K562 (cell line): ENCODE data around the gene FAM107B. TPM values are rescaled to one million over a fixed set of nuclear protein-coding genes. Genes with fewer than 3 reads are reported as not detected.

Experiments
- ATAC-seq: fragments of 200-7000 bp; cut with Tn5 transposase; 3 replicates; pipeline ENCODE4 v1.9.1; 2020; ENCODE audit warnings: moderate library complexity
- BruUV-seq: library from RNA; stranded (reverse); fragments of 400-500 nt; replicated peaks from 2 replicates; lab custom pipeline; 2021; lab: Mats Ljungman, UMichigan
- CTCF ChIA-PET: fragments of 300-600 bp; formaldehyde crosslinking; extraction: SDS; loops from one replicate; lab custom pipeline; 2021; ENCODE audit warnings: low intra/inter-chr PET ratio; lab: Yijun Ruan, JAX
- POLR2A ChIA-PET: fragments of 300-600, 350-650 bp; sonication (Branson Sonifier 250); formaldehyde crosslinking; extraction: SDS; loops from one replicate; lab custom pipeline; 2021; ENCODE audit warnings: antibody characterized with exemption, inconsistent platforms; lab: Yijun Ruan, JAX
- DNase-seq, 4 experiments: peaks; one replicate each; pipeline versions ENCODE4 v3.0.0 to v3.0.0-alpha.2; 2011 to 2018; ENCODE audit warnings: low spot score in 3 of 4, mixed read lengths in 3 of 4; ENCODE audit errors: extremely low read depth in 1 of 4
- FAIRE-seq: peaks from 2 replicates; lab custom pipeline; 2011; peaks lifted over from hg19 to GRCh38; lab: Jason Lieb, UNC
- H2AFZ ChIP-seq: 2 replicates; pipeline ENCODE4 v1.6.0; 2011; ENCODE audit warnings: low read depth, low read length, control low read depth, inconsistent platforms
- H3K27ac ChIP-seq: fragments of 200-600 bp; 3 replicates; pipeline ENCODE4 v1.8.0; 2011; ENCODE audit warnings: low read depth, mild to moderate bottlenecking, control low read depth, inconsistent platforms, low read length, moderate library complexity, mixed read lengths; ENCODE audit errors: extremely low read depth
- H3K27me3 ChIP-seq, 2 experiments: fragments of 300-600 bp in 1 of 2; 2 replicates in 1 of 2; 3 replicates in 1 of 2; pipeline versions ENCODE4 v1.6.0 to v1.8.0; 2011; ENCODE audit warnings: inconsistent platforms in 2 of 2, low read length in 2 of 2, mild to moderate bottlenecking in 1 of 2, mixed read lengths in 1 of 2, moderate library complexity in 1 of 2; ENCODE audit not compliant: control insufficient read depth in 2 of 2, insufficient read depth in 2 of 2
- H3K36me3 ChIP-seq: fragments of 300-600 bp; 3 replicates; pipeline ENCODE4 v1.8.0; 2011; ENCODE audit warnings: mild to moderate bottlenecking, low read length, inconsistent platforms; ENCODE audit not compliant: control insufficient read depth, insufficient read depth
- H3K4me1 ChIP-seq, 2 experiments: fragments of 200-600 bp in 1 of 2; replicated peaks in 1 of 2; 2 replicates in 1 of 2; 3 replicates in 1 of 2; pipeline versions ENCODE4 v1.5.1 to v1.8.0; 2011; ENCODE audit warnings: inconsistent platforms in 2 of 2, low read length in 2 of 2, mild to moderate bottlenecking in 1 of 2, mixed read lengths in 1 of 2, moderate library complexity in 1 of 2; ENCODE audit not compliant: control insufficient read depth in 2 of 2, insufficient read depth in 2 of 2
- H3K4me2 ChIP-seq: 2 replicates; pipeline ENCODE4 v1.6.1; 2011; ENCODE audit warnings: low read length, control low read depth, inconsistent platforms, mixed read lengths; ENCODE audit not compliant: insufficient read depth
- H3K4me3 ChIP-seq: fragments of 200-600 bp; sonication (generic), shearing (Covaris generic); 2 replicates; pipeline ENCODE4 v1.5.1; 2016; ENCODE audit warnings: control low read depth, inconsistent platforms
- H3K79me2 ChIP-seq: fragments of 200-600 bp; 3 replicates; pipeline ENCODE4 v1.8.0; 2011; ENCODE audit warnings: low read length, inconsistent platforms; ENCODE audit not compliant: control insufficient read depth, insufficient read depth
- H3K9ac ChIP-seq, 2 experiments: 2 replicates each; pipeline versions ENCODE4 v1.6.0 to v1.6.1; 2011; ENCODE audit warnings: low read depth in 2 of 2, low read length in 2 of 2, control low read depth in 1 of 2, inconsistent platforms in 1 of 2, mild to moderate bottlenecking in 1 of 2, mixed read lengths in 1 of 2; ENCODE audit not compliant: insufficient read depth in 1 of 2
- H3K9me1 ChIP-seq: one replicate; pipeline ENCODE4 v1.6.0; 2011; ENCODE audit warnings: inconsistent platforms, mild to moderate bottlenecking, low read length, moderate library complexity; ENCODE audit not compliant: control insufficient read depth, insufficient read depth
- H3K9me3 ChIP-seq: replicated peaks from 2 replicates; pipeline ENCODE4 v1.5.1; 2011; ENCODE audit warnings: low read depth, low read length, inconsistent platforms; ENCODE audit not compliant: control insufficient read depth, insufficient read depth
- H4K20me1 ChIP-seq: replicated peaks from 2 replicates; pipeline ENCODE4 v1.6.1; 2011; ENCODE audit warnings: low read length, inconsistent platforms, mixed read lengths; ENCODE audit not compliant: control insufficient read depth, insufficient read depth
- CHCHD3 ChIP-seq: fragments of 250-450 bp; sonication (Bioruptor Pico); IDR thresholded peaks from 2 replicates; pipeline ENCODE4 v2.1.2; 2022; ENCODE audit warnings: mild to moderate bottlenecking
- HMG20B ChIP-seq: fragments of 250-450 bp; sonication (Bioruptor Pico); IDR thresholded peaks from 2 replicates; pipeline ENCODE4 v1.5.0; 2021; ENCODE audit warnings: mild to moderate bottlenecking
- NEUROD1 ChIP-seq: fragments of 150-350 bp; IDR thresholded peaks from 2 replicates; pipeline ENCODE4 v1.6.1; 2014; ENCODE audit warnings: borderline replicate concordance, low read length, low read depth; ENCODE audit not compliant: partially characterized antibody
- POLR2G ChIP-seq: fragments of 200-400 bp; formaldehyde crosslinking; IDR thresholded peaks from 2 replicates; pipeline ENCODE4 v1.6.1; 2017; ENCODE audit warnings: low read depth, mild to moderate bottlenecking, antibody characterized with exemption, low read length, moderate library complexity
- RAD51 ChIP-seq: fragments of 450-650 bp; IDR thresholded peaks from 2 replicates; pipeline ENCODE4 v1.7.1; 2016; ENCODE audit warnings: low read depth, mild to moderate bottlenecking, borderline replicate concordance
- TEAD2 ChIP-seq: fragments of 450-650 bp; IDR thresholded peaks from 2 replicates; pipeline ENCODE4 v1.6.1; 2016; ENCODE audit warnings: missing genetic modification characterization, control low read depth, missing compliant biosample characterization
- WGBS: fragments of 100-300 bp; shearing (Covaris generic); methylation state at CpG from one replicate; pipeline ENCODE4 v1.1.6; 2016; ENCODE audit warnings: low coverage, mixed read lengths; ENCODE audit not compliant: insufficient coverage; ENCODE audit errors: missing lambda C conversion rate; 5-methylcytosine and 5-hydroxymethylcytosine counted together
- in situ Hi-C: fragments of 300-500 bp; cut with MboI; formaldehyde crosslinking; loops from 4 replicates; pipeline ENCODE4 v1.15.0; 2018; ENCODE audit warnings: inconsistent platforms, mixed read lengths
- intact Hi-C: fragments of 100-400 bp; cut with micrococcal nuclease; formaldehyde crosslinking; loops from 2 replicates; pipeline ENCODE4 v1.14.2; 2022
- polyA plus RNA-seq, 8 experiments: library from polyadenylated mRNA; depleted of rRNA in 4 of 8; stranded (reverse) in 5 of 8; unstranded in 3 of 8; fragments of >200 nt; fragmentation: Nextera tagmentation in 2 of 8; fragmentation: Illumina TruSeq in 1 of 8; extraction: Ambion mirVana in 2 of 8; extraction: Trizol in 1 of 8; gene quantifications; 2 replicates each; pipeline versions ENCODE4 v1.2.1 to v1.2.3, GENCODE V29; 2011 to 2014; ENCODE audit warnings: inconsistent platforms in 1 of 8, missing spikeins in 1 of 8
- total RNA-seq, 7 experiments: library from RNA; depleted of rRNA in 6 of 7; stranded (reverse); fragments of >200 nt in 6 of 7; fragmentation: Illumina TruSeq in 2 of 7; extraction: Trizol in 2 of 7; gene quantifications; 2 replicates each; pipeline versions ENCODE4 v1.2.1 to v1.2.3, GENCODE V29; 2011 to 2021; ENCODE audit warnings: low replicate concordance in 1 of 7
- TF ChIP-seq, protein P1 (sequence below): sonication (generic); formaldehyde crosslinking; IDR thresholded peaks from 2 replicates; pipeline ENCODE4 v1.8.0; 2022; ENCODE audit warnings: mild to moderate bottlenecking, low read depth, missing genetic modification reagents
- TF ChIP-seq, protein P2 (sequence below): fragments of 450-650 bp; IDR thresholded peaks from 2 replicates; pipeline ENCODE4 v1.7.0; 2016; ENCODE audit warnings: borderline replicate concordance
- TF ChIP-seq, protein P3 (sequence below): fragments of 450-650 bp; IDR thresholded peaks from 2 replicates; pipeline ENCODE4 v1.6.1; 2017; ENCODE audit warnings: antibody characterized with exemption

Gene FAM107B
- total and polyA plus RNA-seq, 9 of the 15 experiments (the other 6 are each of a cell fraction or from before 2014, with no cell fraction given), result 0.40 to 2.8 (median 1.4) TPM

DNA sequence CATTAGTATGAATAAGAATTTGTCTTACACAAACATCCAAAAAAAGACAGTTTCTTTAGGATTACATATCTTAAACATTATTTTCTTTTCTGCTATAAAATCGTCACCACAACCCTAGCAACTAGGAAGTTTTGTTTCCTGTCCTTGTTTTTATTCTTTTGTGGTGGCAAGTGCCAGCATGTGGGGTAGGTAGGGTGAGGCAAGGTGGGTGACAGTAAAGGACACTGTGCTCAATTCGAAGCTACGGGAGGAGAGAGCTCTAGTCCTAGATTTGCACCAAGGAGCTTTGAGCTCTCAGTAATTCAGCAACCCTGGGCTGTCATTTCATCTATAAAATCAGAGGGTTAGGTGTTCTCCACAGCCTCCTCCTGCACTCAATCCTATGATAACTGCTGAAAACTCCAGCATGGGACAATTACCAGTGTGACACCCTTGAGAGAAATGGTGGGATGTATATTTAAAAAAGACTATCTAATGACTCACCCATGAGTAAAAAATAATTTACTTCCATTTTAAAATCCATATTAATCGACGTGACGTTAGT, 187.1 kb downstream of the FAM107B start:
- whole genome bisulfite sequencing, result under 1% methylated on average over 6 of the region's 6 CpGs
- Histone ChIP-seq H3K9me1 (no peaks in the 10 kb centered on the region), H3K27ac (no peak overlapping the region), H3K79me2 (no peaks in the 10 kb centered on the region), H3K4me2 (no peak overlapping the region), H2AFZ (no peak overlapping the region), H3K4me1 (no peaks in the 10 kb centered on the region), H3K9ac (no peak overlapping the region), H3K36me3 (no peaks in the 10 kb centered on the region), H3K4me3 (no peak overlapping the region)
- ChIA-PET POLR2A (interaction anchor here (0.9 kb wide), 1 partner anchor 20 kb away, joined by 3 read pairs; no protein-coding TSS in a partner anchor), CTCF (no interaction called here)
- ATAC-seq (no peak), FAIRE-seq (no peak), DNase-seq (no peak)
- BruUV-seq, result no TSS peak
- in situ Hi-C loops, result no loop called here
- TF ChIP-seq, protein P1, sequence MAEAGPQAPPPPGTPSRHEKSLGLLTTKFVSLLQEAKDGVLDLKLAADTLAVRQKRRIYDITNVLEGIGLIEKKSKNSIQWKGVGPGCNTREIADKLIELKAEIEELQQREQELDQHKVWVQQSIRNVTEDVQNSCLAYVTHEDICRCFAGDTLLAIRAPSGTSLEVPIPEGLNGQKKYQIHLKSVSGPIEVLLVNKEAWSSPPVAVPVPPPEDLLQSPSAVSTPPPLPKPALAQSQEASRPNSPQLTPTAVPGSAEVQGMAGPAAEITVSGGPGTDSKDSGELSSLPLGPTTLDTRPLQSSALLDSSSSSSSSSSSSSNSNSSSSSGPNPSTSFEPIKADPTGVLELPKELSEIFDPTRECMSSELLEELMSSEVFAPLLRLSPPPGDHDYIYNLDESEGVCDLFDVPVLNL, result no peak
- TF ChIP-seq TEAD2 (tag) (no peak), RAD51 (no peak), CHCHD3 (no peak), NEUROD1 (no peak), HMG20B (no peak), POLR2G (no peak)
- TF ChIP-seq, protein P2, sequence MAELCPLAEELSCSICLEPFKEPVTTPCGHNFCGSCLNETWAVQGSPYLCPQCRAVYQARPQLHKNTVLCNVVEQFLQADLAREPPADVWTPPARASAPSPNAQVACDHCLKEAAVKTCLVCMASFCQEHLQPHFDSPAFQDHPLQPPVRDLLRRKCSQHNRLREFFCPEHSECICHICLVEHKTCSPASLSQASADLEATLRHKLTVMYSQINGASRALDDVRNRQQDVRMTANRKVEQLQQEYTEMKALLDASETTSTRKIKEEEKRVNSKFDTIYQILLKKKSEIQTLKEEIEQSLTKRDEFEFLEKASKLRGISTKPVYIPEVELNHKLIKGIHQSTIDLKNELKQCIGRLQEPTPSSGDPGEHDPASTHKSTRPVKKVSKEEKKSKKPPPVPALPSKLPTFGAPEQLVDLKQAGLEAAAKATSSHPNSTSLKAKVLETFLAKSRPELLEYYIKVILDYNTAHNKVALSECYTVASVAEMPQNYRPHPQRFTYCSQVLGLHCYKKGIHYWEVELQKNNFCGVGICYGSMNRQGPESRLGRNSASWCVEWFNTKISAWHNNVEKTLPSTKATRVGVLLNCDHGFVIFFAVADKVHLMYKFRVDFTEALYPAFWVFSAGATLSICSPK, result no peak
- TF ChIP-seq, protein P3, sequence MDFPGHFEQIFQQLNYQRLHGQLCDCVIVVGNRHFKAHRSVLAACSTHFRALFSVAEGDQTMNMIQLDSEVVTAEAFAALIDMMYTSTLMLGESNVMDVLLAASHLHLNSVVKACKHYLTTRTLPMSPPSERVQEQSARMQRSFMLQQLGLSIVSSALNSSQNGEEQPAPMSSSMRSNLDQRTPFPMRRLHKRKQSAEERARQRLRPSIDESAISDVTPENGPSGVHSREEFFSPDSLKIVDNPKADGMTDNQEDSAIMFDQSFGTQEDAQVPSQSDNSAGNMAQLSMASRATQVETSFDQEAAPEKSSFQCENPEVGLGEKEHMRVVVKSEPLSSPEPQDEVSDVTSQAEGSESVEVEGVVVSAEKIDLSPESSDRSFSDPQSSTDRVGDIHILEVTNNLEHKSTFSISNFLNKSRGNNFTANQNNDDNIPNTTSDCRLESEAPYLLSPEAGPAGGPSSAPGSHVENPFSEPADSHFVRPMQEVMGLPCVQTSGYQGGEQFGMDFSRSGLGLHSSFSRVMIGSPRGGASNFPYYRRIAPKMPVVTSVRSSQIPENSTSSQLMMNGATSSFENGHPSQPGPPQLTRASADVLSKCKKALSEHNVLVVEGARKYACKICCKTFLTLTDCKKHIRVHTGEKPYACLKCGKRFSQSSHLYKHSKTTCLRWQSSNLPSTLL, result no peak
- TF ChIP-seq, all 486 proteins: peak for 0
- Histone ChIP-seq H3K27me3 (peaks cover 11 to 31% of the 10 kb centered on the region in 2 experiments), H4K20me1 (no peaks in the 10 kb centered on the region), H3K9me3 (no peaks in the 10 kb centered on the region)
- intact Hi-C loops, result no loop called here
